Gastrocnemius medialis (tissue), 4 donors: ENCODE data around the gene NTMT1.

ENCODE experiments used
- POLR2A ChIP-seq, 2 donors: fragments of 450-650 bp; IDR thresholded peaks; one replicate each; pipeline ENCODE4 v1.6.1; 2017; ENCODE audit warnings: antibody characterized with exemption in 2 of 2, mild to moderate bottlenecking in 2 of 2, moderate library complexity in 2 of 2
- TF ChIP-seq, protein P1 (sequence below), 5 experiments: fragments of 450-650 bp in 3 of 5; fragments of 200-600 bp in 2 of 5; sonication (generic) in 2 of 5; IDR thresholded peaks in 4 of 5; conservative IDR thresholded peaks in 1 of 5; 1 replicate in 4 of 5; 2 replicates in 1 of 5; pipeline ENCODE4 v1.5.1; 2016 to 2019; ENCODE audit warnings: antibody characterized with exemption in 5 of 5, mild to moderate bottlenecking in 3 of 5, moderate library complexity in 3 of 5

DNA sequence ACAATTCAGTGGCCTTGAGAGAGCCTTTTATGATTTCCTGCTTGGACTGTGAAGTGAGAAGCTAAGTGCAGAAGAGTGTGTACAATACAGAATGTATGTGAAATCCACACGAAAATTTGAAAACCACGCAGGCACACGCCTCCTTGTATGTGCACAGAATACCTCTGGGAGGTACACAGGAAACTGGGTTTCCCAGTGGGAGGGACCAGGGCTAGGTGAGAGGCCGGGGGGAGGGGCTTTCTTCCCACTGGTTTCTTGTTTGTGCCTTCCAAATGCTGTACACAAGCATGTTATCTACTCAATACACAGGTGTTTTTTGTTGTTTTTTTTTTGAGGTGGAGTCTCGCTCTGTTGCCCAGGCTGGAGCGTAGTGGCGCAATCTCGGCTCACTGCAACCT, 21.2 kb upstream of the NTMT1 start:
- TF ChIP-seq, protein P1, sequence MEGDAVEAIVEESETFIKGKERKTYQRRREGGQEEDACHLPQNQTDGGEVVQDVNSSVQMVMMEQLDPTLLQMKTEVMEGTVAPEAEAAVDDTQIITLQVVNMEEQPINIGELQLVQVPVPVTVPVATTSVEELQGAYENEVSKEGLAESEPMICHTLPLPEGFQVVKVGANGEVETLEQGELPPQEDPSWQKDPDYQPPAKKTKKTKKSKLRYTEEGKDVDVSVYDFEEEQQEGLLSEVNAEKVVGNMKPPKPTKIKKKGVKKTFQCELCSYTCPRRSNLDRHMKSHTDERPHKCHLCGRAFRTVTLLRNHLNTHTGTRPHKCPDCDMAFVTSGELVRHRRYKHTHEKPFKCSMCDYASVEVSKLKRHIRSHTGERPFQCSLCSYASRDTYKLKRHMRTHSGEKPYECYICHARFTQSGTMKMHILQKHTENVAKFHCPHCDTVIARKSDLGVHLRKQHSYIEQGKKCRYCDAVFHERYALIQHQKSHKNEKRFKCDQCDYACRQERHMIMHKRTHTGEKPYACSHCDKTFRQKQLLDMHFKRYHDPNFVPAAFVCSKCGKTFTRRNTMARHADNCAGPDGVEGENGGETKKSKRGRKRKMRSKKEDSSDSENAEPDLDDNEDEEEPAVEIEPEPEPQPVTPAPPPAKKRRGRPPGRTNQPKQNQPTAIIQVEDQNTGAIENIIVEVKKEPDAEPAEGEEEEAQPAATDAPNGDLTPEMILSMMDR (IDR thresholded peaks at IDR 0.05 in 4 of 5, conservative IDR thresholded peaks at IDR 0.05 in 1 of 5): no peak
- no peak for TF ChIP-seq POLR2A (IDR thresholded peaks at IDR 0.05)
